LNCAP (cell line): ENCODE measurements around the gene GNB3.

Experiments used
- TF ChIP-seq, protein P1 (sequence below): fragments of 450-650 bp; IDR thresholded peaks from 2 replicates; pipeline ENCODE4 v1.5.1; 2017; ENCODE audit warnings: mild to moderate bottlenecking

The GNB3 gene

DNA sequence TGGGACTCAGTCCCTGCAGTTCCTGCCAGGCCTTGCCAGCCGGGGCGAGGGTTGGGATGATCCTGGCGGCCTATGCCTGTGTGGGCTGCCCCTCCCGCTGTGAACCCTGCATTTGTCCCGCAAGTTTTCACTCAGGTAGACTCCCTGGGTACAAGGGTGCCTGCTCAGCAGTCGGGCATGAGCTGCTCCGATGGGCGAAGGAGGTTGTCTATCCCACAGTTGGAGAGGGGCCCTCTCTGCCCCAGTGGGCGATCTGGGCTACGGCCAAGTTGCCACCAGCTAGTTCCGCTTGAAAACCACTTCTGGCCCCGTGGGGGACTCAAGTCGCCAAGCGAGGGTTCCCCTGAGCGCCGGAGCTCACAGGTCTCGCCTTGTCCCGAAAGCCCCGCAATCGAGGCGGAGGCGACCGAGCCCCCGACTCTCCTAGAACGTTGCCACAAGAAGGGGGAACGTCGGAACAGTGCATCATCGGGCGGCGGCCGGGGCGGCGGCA is 26.2 kb downstream of the GNB3 start:
- TF ChIP-seq, protein P1, sequence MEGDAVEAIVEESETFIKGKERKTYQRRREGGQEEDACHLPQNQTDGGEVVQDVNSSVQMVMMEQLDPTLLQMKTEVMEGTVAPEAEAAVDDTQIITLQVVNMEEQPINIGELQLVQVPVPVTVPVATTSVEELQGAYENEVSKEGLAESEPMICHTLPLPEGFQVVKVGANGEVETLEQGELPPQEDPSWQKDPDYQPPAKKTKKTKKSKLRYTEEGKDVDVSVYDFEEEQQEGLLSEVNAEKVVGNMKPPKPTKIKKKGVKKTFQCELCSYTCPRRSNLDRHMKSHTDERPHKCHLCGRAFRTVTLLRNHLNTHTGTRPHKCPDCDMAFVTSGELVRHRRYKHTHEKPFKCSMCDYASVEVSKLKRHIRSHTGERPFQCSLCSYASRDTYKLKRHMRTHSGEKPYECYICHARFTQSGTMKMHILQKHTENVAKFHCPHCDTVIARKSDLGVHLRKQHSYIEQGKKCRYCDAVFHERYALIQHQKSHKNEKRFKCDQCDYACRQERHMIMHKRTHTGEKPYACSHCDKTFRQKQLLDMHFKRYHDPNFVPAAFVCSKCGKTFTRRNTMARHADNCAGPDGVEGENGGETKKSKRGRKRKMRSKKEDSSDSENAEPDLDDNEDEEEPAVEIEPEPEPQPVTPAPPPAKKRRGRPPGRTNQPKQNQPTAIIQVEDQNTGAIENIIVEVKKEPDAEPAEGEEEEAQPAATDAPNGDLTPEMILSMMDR = no peak

DNA sequence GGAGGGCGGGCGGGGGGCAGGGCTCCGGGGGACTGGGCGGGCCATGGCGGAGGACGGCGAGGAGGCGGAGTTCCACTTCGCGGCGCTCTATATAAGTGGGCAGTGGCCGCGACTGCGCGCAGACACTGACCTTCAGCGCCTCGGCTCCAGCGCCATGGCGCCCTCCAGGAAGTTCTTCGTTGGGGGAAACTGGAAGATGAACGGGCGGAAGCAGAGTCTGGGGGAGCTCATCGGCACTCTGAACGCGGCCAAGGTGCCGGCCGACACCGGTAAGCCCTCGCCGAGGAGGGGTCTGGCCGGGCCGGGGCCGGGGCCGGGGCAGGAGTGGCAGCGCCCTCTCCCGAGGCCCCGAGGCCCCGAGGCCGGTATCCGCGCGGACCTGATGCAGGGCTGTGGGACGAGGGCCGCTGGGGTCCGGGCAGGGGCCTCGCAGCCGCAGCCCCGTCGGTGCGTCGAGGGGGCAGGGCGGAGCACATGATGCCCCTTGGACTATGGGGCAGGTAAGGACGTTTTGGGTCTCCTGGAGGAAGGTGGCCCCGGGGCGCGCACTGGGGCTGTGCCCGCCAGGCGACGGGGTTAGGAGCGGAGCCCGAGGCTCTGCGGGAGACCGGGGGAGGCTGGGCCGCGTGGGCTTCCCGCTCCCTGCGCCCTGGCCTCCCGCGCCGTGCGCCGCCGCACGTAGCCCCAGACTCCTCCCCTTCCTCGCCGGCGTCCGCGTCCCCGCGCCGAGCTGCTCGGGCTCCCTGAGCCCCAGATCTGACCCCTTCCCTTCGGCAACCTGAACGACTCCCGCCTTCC is 26.9 kb downstream of the GNB3 start, which contains the start of gene TPI1:
TSS of gene TPI1 (plus strand) at position 119 of the 798 bp plus-strand sequence. CDS start at position 155, 36 bp downstream.
- TF ChIP-seq, protein P1 = 0 out of 2 replicates have a peak, but pooled peaks have one; percentile 17

GRCh38 chr12:6868211-6869048 is 27.7 kb downstream of the GNB3 start:
- TF ChIP-seq, protein P1 = no peak

DNA sequence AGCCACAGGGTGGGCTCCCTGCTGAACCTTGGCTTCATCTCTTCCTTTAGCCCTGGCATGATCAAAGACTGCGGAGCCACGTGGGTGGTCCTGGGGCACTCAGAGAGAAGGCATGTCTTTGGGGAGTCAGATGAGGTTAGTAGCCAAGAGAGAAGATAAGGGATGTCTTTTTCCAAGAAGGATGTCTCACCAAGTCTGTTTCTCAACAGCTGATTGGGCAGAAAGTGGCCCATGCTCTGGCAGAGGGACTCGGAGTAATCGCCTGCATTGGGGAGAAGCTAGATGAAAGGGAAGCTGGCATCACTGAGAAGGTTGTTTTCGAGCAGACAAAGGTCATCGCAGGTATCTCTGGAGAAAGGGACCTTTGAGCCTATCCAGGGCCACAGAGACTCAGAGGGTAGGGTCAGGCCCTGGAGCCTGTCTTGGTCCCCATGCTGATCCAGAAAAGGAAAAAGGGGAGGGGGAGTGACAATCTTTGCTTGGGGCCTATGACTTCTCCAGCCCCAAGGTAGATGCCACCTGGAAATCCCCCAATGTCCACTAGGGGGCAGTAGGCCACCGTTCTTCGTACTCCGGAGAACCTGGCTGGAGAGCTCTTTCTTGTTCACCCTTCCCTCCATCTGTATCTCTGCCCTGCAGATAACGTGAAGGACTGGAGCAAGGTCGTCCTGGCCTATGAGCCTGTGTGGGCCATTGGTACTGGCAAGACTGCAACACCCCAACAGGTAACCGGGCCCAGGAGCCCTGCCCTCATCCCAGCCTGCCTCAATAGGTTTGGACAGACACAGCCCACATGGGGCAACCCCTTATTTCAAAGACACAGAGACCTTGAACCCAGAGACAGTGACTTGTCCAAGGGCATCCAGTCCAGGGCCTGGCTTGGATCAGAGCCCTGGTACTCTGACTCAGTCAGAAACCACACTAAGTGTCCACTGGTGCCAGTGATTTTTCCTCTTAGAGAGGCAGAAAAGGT is 28.6 kb downstream of the GNB3 start:
- TF ChIP-seq, protein P1 = peak; percentile 91

DNA sequence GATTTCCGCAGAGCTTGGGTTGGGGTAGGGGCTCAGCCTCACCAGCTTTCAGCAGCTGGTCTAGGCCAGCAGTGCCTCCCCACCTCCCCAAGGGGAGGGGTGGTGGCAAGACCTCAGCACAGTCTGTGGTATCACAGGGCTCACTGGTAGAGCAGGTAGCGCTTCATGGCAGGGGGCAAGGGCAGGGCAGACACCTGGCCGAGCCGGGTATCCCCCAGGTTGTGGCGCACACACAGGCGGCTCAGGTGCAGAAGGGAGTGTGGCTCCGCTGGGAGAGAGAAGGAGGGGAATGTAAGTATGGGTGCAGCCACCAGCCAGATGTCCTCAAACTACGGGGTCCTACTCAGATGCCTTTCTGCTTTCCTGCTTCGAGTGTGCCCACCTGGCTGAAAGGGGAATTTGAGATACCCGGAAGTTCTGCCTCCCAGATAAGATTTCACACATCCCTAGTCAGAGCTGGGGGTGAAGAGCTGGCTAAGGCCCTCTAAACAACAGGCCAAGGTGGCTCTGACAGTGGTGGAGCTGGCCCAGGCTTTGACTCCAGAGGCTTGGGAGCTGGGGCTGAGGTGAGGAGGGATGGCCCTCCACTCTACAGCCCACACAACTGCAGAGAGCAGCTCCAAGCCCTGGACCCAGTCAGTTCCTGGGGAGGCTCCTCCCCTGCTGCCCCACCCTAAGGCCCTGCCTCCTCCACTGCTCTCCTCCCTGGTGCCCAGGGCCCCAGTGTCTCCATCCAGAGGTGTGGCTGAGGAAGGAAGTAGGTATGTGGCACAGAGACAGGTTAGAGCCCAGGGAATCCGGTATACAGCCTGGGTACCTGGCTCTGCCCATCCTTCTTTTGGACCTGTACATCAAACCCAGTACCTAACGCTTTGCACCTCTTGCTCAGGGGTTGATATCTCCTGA is 30.6 kb downstream of the GNB3 start:
- TF ChIP-seq, protein P1 = no peak

- TF ChIP-seq, protein P1 = peak; percentile 98
Measured at GRCh38 chr12:6872073-6873048, 31.6 kb downstream of the GNB3 start.
